OCI-LY3 (cell line): Measurements from ENCODE around the gene MREG.

Source experiments
- H2AFZ ChIP-seq: fragments of 200-600, 300-600 bp; shearing (Covaris generic); 2 replicates; pipeline ENCODE4 v1.6.0; 2014; ENCODE audit warnings: antibody characterized with exemption, low read depth, low read length
- H3K27ac ChIP-seq: fragments of 200-600, 300-600 bp; sonication (generic); 2 replicates; pipeline ENCODE4 v1.5.1; 2014; ENCODE audit warnings: mild to moderate bottlenecking, low read length, moderate library complexity, mixed read lengths
- H3K27me3 ChIP-seq: fragments of 200-600, 300-600 bp; sonication (generic); 2 replicates; pipeline ENCODE4 v1.6.1; 2014; ENCODE audit warnings: low read depth, low read length, mixed read lengths
- H3K36me3 ChIP-seq: fragments of 200-600, 300-600 bp; sonication (generic); replicated peaks from 2 replicates; pipeline ENCODE3; 2014; ENCODE audit warnings: low read depth, low read length, mixed read lengths
- H3K4me1 ChIP-seq: fragments of 300-600, 200-600 bp; sonication (generic); 2 replicates; pipeline ENCODE4 v1.6.1; 2014; ENCODE audit warnings: low read length, mixed read lengths
- H3K4me2 ChIP-seq: fragments of 200-600, 300-600 bp; sonication (generic); 2 replicates; pipeline ENCODE4 v1.6.1; 2014; ENCODE audit warnings: low read length, mixed read lengths
- H3K4me3 ChIP-seq: fragments of 300-600, 200-600 bp; sonication (generic); 2 replicates; pipeline ENCODE4 v1.5.1; 2014; ENCODE audit warnings: antibody characterized with exemption, mild to moderate bottlenecking, low read length, moderate library complexity
- H3K79me2 ChIP-seq: fragments of 300-600, 200-600 bp; shearing (Covaris generic); 2 replicates; pipeline ENCODE4 v1.6.1; 2014; ENCODE audit warnings: mild to moderate bottlenecking, low read length, mixed read lengths
- H3K9ac ChIP-seq: fragments of 300-600, 200-600 bp; shearing (Covaris generic); 2 replicates; pipeline ENCODE4 v1.6.0; 2014; ENCODE audit warnings: mild to moderate bottlenecking, low read length, moderate library complexity
- H3K9me3 ChIP-seq: fragments of 200-600, 300-600 bp; shearing (Covaris generic); 2 replicates; pipeline ENCODE4 v1.6.1; 2014; ENCODE audit warnings: low read length, mixed read lengths; ENCODE audit not compliant: insufficient read depth
- H4K20me1 ChIP-seq: fragments of 200-600, 300-600 bp; sonication (generic); 2 replicates; pipeline ENCODE4 v1.6.1; 2016; ENCODE audit warnings: low read length, mixed read lengths; ENCODE audit not compliant: insufficient read depth
- CTCF ChIP-seq: fragments of 200-600, 300-600 bp; sonication (generic); IDR thresholded peaks from 2 replicates; pipeline ENCODE4 v1.5.1; 2014; ENCODE audit warnings: antibody characterized with exemption, low read length, low read depth
- EZH2phosphoT487 ChIP-seq: fragments of 200-600 bp; shearing (Covaris generic); IDR thresholded peaks from 2 replicates; pipeline ENCODE4 v1.6.1; 2018; ENCODE audit warnings: antibody characterized with exemption, mixed run types, low read depth

The MREG gene

GRCh38 chr2:215898363-215898762 is 115.0 kb downstream of the MREG start:
- no peak overlapping the region for H3K27ac ChIP-seq
- H4K20me1 ChIP-seq, result no peaks in the 10 kb centered on the region
- H3K9ac ChIP-seq, result no peak overlapping the region
- no peaks in the 10 kb centered on the region for H3K27me3 ChIP-seq
- H3K4me3 ChIP-seq, result no peak overlapping the region
- no peaks in the 10 kb centered on the region for H3K9me3 ChIP-seq
- TF ChIP-seq EZH2phosphoT487 (no peak), CTCF (no peak)
- H3K4me2 ChIP-seq, result no peak overlapping the region
- no peaks in the 10 kb centered on the region for H3K36me3 ChIP-seq
- no peaks in the 10 kb centered on the region for H3K79me2 ChIP-seq
- H3K4me1 ChIP-seq, result peaks cover 36% of the 10 kb centered on the region
- H2AFZ ChIP-seq, result no peak overlapping the region

GRCh38 chr2:215896921-215897320 is 116.4 kb downstream of the MREG start:
- H3K9me3 ChIP-seq, result no peaks in the 10 kb centered on the region
- H3K4me2 ChIP-seq, result no peak overlapping the region
- no peaks in the 10 kb centered on the region for H3K36me3 ChIP-seq
- H3K27ac ChIP-seq, result no peak overlapping the region
- H3K9ac ChIP-seq, result no peak overlapping the region
- peaks cover 21% of the 10 kb centered on the region for H3K4me1 ChIP-seq
- H3K79me2 ChIP-seq, result no peaks in the 10 kb centered on the region
- TF ChIP-seq EZH2phosphoT487, result no peak
- H4K20me1 ChIP-seq, result no peaks in the 10 kb centered on the region
- no peak overlapping the region for H3K4me3 ChIP-seq
- H3K27me3 ChIP-seq, result no peaks in the 10 kb centered on the region
- no peak overlapping the region for H2AFZ ChIP-seq

- no peak overlapping the region for H3K27ac ChIP-seq
- no peaks in the 10 kb centered on the region for H3K9me3 ChIP-seq
- no peaks in the 10 kb centered on the region for H3K79me2 ChIP-seq
- H3K4me3 ChIP-seq, result no peak overlapping the region
- no peaks in the 10 kb centered on the region for H3K36me3 ChIP-seq
- no peaks in the 10 kb centered on the region for H4K20me1 ChIP-seq
- H3K9ac ChIP-seq, result no peak overlapping the region
- H3K4me1 ChIP-seq, result peaks cover 11% of the 10 kb centered on the region
- H3K4me2 ChIP-seq, result no peak overlapping the region
- no peak overlapping the region for H2AFZ ChIP-seq
- no peak for TF ChIP-seq CTCF
- TF ChIP-seq EZH2phosphoT487, result no peak
- H3K27me3 ChIP-seq, result no peaks in the 10 kb centered on the region
Observed at GRCh38 chr2:215895330-215895729, 118.0 kb downstream of the MREG start.
